GM12878 (cell line): ENCODE data around the gene ARHGAP6.

Source experiments
- MYC ChIP-seq: IDR thresholded peaks from 2 replicates; pipeline ENCODE4 v1.6.1; 2011; ENCODE audit warnings: mild to moderate bottlenecking, low read length, moderate library complexity, inconsistent platforms; ENCODE audit not compliant: insufficient read depth, insufficient replicate concordance, insufficient read length, severe bottlenecking
- ZNF274 ChIP-seq: IDR thresholded peaks from one replicate; pipeline ENCODE4 v1.8.0; 2011; ENCODE audit not compliant: insufficient read length, insufficient read depth
- TF ChIP-seq, protein P1 (sequence below): IDR thresholded peaks from 2 replicates; pipeline ENCODE4 v1.6.1; 2011; ENCODE audit warnings: borderline replicate concordance, low read depth, mild to moderate bottlenecking, moderate library complexity, mixed read lengths, low read length; ENCODE audit not compliant: insufficient read depth; ENCODE audit errors: extremely low read length
- TF ChIP-seq, protein P2 (sequence below): IDR thresholded peaks from 2 replicates; pipeline ENCODE4 v1.6.1; 2012; ENCODE audit warnings: low read depth, low read length, improper control_type of control experiment

DNA sequence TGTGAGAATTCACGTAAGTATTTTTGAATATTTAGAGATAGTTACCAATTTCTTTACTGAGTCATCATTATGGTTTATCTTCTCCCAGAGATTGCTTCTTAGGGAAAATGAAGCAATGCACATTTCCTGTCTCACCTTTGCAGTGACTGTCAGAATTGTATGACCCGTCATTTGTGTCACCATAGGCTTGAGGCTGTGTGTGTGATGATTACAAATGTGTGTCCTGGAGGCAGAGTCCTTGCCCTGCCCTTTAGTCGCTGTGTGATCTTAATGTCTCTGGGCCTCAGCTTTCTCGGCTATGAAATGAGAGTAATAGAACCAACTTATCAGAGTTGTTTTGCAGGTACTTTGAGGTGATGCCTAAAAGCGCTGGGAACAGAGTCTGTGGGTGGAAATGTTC, 540.7 kb downstream of the ARHGAP6 start:
- TF ChIP-seq, protein P1, sequence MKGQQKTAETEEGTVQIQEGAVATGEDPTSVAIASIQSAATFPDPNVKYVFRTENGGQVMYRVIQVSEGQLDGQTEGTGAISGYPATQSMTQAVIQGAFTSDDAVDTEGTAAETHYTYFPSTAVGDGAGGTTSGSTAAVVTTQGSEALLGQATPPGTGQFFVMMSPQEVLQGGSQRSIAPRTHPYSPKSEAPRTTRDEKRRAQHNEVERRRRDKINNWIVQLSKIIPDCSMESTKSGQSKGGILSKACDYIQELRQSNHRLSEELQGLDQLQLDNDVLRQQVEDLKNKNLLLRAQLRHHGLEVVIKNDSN = no peak
- TF ChIP-seq MYC (no peak), ZNF274 (no peak)
- TF ChIP-seq, protein P2, sequence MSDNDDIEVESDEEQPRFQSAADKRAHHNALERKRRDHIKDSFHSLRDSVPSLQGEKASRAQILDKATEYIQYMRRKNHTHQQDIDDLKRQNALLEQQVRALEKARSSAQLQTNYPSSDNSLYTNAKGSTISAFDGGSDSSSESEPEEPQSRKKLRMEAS = no peak
